D721Med (cell line): ENCODE measurements around the gene SATB1.

Experiments
- DNase-seq: peaks from one replicate; pipeline ENCODE4 v3.0.0; 2011; ENCODE audit warnings: low spot score; ENCODE audit not compliant: insufficient read length
- FAIRE-seq: peaks from 2 replicates; lab custom pipeline; 2011; peaks lifted over from hg19 to GRCh38; lab: Jason Lieb, UNC
- TF ChIP-seq, protein P1 (sequence below): IDR thresholded peaks from 2 replicates; pipeline ENCODE4 v1.5.1; 2012; ENCODE audit warnings: mild to moderate bottlenecking, control low read depth; ENCODE audit not compliant: insufficient read depth; ENCODE audit errors: missing control alignments

The SATB1 gene

DNA sequence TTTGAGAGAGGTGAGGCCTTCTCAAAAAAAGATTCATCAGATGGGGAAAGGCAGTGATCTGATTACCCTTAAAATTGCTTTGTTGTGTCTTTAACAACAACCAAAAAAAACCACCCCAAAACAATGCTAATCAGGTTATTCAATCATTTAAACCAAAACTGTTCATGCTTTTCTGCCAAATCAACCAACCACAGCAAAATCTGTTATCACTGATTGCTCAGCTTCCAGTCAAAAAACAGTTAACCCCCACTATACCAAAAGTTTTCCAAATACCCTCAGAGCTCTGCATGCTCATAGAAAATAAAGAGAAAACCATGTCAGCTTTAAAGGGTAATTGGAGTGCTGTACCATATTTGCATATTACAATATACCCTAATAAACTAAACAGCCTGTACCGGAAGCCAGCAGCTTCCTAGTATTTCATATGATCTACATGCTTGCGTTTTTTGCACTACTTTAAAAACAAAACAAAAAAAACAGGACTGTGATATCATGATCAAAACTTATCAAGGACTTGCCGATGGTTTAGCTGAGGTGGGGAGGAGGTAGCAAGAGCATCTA lies 22.8 kb downstream of the SATB1 start:
- DNase-seq, result no peak
- TF ChIP-seq, protein P1, sequence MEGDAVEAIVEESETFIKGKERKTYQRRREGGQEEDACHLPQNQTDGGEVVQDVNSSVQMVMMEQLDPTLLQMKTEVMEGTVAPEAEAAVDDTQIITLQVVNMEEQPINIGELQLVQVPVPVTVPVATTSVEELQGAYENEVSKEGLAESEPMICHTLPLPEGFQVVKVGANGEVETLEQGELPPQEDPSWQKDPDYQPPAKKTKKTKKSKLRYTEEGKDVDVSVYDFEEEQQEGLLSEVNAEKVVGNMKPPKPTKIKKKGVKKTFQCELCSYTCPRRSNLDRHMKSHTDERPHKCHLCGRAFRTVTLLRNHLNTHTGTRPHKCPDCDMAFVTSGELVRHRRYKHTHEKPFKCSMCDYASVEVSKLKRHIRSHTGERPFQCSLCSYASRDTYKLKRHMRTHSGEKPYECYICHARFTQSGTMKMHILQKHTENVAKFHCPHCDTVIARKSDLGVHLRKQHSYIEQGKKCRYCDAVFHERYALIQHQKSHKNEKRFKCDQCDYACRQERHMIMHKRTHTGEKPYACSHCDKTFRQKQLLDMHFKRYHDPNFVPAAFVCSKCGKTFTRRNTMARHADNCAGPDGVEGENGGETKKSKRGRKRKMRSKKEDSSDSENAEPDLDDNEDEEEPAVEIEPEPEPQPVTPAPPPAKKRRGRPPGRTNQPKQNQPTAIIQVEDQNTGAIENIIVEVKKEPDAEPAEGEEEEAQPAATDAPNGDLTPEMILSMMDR, result no peak
- no peak for FAIRE-seq

DNA sequence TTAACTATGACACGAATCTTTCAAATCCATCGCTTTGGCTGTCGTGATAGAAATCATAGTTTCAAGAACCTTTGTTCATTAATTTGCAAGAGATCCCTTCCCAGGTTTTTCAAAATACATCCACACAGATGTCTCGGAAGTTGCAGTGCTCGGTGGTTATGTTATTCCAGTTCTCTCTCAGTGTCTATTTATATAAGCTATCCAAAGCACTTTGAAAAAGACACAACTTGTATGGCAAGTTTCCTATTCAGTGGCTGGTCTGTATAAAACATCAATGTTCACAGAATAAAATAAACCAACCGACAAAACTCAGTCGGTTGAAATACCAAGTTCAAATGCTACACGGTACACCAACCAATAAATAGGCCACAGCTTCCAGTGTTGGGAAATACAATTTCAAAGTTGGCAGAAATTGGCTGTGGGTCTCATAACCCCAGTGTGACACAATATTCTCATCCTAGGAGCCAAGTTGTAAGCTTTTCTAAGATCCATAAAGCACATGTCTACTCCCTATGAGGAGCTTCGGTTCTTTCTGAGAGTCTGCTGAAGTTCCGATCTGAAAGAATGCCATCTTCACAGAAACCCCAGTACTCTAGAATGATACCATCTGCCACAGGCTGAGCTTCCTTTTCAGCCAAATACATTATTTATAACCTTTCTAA lies 23.7 kb downstream of the SATB1 start:
- FAIRE-seq, result no peak
- no peak for DNase-seq
- TF ChIP-seq, protein P1, result no peak

DNA sequence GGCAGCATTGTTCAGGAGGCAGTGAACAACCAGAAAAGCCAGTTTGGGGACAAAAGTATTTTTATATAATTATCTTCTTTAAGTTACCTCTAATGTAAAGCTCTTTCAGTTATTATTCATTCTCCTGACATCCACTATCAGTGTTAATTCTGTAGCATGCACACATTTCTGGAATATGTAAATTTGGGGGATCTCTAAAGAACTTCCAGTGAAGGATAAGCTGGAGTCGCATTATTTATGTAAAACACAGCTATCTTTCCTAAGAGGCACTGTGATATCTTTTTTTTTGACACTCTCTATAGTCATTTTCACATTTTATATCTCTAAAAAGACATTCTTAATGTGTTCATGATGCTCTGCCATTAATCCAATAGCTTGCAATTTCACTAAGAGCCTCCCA lies 26.7 kb downstream of the SATB1 start:
- FAIRE-seq (no peak), DNase-seq (no peak)
- TF ChIP-seq, protein P1, result no peak

DNA sequence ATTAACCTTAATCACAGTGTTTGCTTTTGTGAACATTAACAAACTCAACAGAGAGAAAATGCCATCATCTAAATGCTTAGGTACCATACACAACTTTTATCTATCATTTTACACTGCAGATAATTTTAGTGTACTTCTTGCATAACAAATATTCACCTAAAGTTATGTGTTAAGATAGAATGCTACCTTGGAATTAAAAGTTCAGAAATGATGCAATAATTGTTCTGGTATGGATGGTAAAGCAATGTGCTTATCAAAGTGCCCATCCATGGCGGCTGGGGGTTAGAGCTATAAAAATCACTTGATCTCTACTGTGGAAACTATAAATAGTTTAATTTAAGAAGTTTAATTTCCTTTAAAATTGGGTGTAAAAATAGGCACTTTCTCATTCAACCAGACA lies 28.7 kb downstream of the SATB1 start:
- no peak for DNase-seq
- FAIRE-seq, result no peak
- TF ChIP-seq, protein P1, result no peak

DNA sequence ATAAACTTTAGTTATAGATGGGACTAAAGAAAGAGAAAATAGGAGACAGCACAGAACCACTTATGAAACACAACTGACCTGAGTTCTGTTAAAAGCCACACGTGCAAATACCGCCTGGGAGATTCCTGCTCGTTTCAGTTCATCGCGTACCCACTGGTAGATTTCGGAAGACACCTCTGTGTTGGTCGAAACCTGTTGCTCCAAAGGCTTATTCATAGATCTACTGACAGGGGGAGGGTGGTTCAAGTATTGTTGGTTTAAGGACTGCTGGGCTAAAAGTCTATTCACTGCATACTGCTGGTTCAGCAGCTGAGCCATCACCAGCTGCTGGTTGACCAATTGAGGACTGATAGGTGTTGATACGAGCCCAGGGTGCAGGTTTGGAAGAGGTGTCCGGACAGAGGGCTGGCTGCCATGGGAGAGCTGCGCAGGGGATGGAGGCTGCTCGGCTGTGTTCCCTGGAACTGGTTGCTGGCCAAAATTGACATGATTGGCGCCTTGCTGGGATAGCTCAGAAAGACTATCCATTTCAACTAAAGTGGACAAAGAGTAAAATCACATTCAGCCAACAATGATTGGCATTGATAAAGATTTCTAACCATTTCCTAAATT lies 30.6 kb downstream of the SATB1 start:
- DNase-seq (no peak), FAIRE-seq (no peak)
- TF ChIP-seq, protein P1, result no peak

DNA sequence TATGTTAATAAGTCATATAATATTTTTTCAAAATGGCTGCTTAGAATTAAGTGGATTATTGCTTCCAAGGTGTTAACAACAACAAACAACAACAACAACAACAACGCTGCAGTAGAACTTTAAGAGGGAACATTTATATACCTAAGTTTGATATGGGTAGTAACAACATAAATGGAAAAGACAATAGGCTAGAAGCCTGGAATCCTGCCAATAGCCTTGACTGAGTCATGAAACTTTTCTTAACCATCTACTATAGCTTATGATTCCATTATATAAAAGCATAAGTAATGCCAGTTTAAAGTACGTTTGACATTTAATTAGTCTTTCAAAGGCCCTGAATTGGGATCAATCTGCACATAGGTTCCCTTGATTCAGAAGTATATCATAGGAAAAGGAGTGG lies 31.2 kb downstream of the SATB1 start:
- no peak for FAIRE-seq
- TF ChIP-seq, protein P1, result no peak
- DNase-seq, result no peak
